IPS DF 6.9 (cell line): ENCODE results near the gene DLST.

Experiments used
- DNase-seq: peaks from one replicate; pipeline ENCODE4 v3.0.0-alpha.2; 2013; ENCODE audit warnings: low read depth, low spot score
- H3K27ac ChIP-seq: one replicate; pipeline ENCODE4 v1.5.1; 2013; ENCODE audit warnings: low read length, control low read depth
- H3K27me3 ChIP-seq: 2 replicates; pipeline ENCODE4 v1.6.1; 2013; ENCODE audit warnings: mild to moderate bottlenecking, low read length; ENCODE audit not compliant: control insufficient read depth, insufficient read depth
- H3K36me3 ChIP-seq: 2 replicates; pipeline ENCODE4 v1.6.1; 2013; ENCODE audit warnings: low read length; ENCODE audit not compliant: control insufficient read depth, insufficient read depth
- H3K4me1 ChIP-seq: 2 replicates; pipeline ENCODE4 v1.6.1; 2013; ENCODE audit warnings: low read length; ENCODE audit not compliant: control insufficient read depth, insufficient read depth
- H3K4me3 ChIP-seq: 2 replicates; pipeline ENCODE4 v1.5.1; 2013; ENCODE audit warnings: mild to moderate bottlenecking, low read length
- H3K9me3 ChIP-seq: 2 replicates; pipeline ENCODE4 v1.6.1; 2013; ENCODE audit warnings: low read length, inconsistent platforms; ENCODE audit not compliant: control insufficient read depth, insufficient read depth
- WGBS: extraction: QIAGEN DNeasy Blood & Tissue Kit; methylation state at CpG from one replicate; pipeline ENCODE4 v1.1.7; 2013; ENCODE audit warnings: mixed read lengths, missing lambda C conversion rate; ENCODE audit not compliant: insufficient read length, insufficient coverage; 5-methylcytosine and 5-hydroxymethylcytosine counted together

DLST gene

DNA sequence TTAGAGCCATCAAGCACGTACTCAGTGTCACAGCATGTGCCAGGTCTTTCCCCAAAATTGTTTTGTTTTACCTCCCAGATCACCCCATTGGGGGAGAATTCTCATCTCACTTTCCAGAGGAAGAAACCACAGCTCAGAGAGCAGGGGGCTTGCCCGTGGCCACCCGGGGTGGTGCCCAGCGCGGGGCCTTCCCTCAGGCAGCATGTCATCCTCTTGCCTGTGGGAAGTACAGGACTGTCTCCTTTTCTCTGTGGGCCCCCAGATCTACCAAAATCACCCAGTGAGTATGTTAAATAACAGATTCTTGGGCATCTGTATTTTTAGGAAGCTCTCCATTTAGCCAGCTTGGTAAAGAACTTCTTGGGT lies 35.4 kb downstream of the DLST start:
- no peaks in the 10 kb centered on the region for H3K27me3 ChIP-seq
- no peak overlapping the region for H3K4me3 ChIP-seq
- H3K9me3 ChIP-seq: no peaks in the 10 kb centered on the region
- H3K27ac ChIP-seq: no peak overlapping the region
- H3K36me3 ChIP-seq: no peaks in the 10 kb centered on the region
- no peak for DNase-seq
- no CpG with 5 or more reads among the region's 5 CpGs for WGBS
- H3K4me1 ChIP-seq: no peaks in the 10 kb centered on the region; the same call in 1 of the 2 replicates

DNA sequence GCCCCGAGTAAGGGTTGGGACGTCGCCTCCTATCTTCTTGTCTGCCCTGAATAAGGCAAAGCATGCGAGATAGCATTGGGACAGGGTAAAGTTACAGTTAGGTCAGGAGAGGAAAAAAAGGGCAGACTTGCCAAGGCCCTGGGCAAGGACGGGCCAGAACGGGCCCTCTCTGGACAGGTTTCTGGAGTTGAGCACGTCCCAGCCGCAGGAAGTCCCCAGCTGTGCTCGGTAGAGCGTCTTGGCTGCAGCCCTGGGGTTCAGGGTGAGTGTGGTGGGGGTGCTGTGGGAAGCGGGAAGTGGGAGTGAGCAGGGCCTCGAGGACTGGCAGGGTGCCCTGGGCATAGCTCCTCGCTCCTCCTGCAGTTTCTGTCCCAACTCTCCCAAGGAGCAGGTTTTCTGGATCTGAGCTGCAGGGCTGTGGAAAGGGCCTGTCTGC lies 35.9 kb downstream of the DLST start:
- DNase-seq: no peak
- H3K36me3 ChIP-seq: no peaks in the 10 kb centered on the region
- no peaks in the 10 kb centered on the region for H3K27me3 ChIP-seq
- H3K27ac ChIP-seq: no peak overlapping the region
- H3K9me3 ChIP-seq: no peaks in the 10 kb centered on the region
- H3K4me1 ChIP-seq: no peaks in the 10 kb centered on the region
- WGBS: no CpG with 5 or more reads among the region's 13 CpGs
- no peak overlapping the region for H3K4me3 ChIP-seq

DNA sequence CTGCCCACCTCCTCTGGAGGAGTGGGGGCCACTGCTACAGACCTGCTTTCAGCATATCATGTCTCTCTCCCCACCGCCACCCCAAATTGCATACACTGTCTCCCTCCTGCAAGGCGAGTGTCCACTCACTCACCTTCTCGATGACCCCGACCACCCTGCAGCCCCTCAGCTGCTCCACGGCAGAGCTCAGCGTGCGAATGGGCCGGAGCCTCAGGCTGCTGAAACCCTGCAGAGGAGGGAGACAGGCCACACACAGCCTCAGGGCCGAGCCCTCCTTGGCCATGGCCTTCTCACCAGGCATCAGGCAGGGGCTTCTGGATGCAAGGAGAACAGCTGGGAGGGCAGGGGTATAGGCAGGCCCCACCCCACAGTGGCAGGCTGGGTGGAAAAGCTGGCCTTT lies 36.7 kb downstream of the DLST start:
- WGBS: no CpG with 5 or more reads among the region's 9 CpGs
- DNase-seq: no peak
- H3K27me3 ChIP-seq: no peaks in the 10 kb centered on the region
- H3K4me3 ChIP-seq: no peak overlapping the region
- no peaks in the 10 kb centered on the region for H3K4me1 ChIP-seq
- H3K27ac ChIP-seq: no peak overlapping the region
- no peaks in the 10 kb centered on the region for H3K36me3 ChIP-seq
- no peaks in the 10 kb centered on the region for H3K9me3 ChIP-seq

DNA sequence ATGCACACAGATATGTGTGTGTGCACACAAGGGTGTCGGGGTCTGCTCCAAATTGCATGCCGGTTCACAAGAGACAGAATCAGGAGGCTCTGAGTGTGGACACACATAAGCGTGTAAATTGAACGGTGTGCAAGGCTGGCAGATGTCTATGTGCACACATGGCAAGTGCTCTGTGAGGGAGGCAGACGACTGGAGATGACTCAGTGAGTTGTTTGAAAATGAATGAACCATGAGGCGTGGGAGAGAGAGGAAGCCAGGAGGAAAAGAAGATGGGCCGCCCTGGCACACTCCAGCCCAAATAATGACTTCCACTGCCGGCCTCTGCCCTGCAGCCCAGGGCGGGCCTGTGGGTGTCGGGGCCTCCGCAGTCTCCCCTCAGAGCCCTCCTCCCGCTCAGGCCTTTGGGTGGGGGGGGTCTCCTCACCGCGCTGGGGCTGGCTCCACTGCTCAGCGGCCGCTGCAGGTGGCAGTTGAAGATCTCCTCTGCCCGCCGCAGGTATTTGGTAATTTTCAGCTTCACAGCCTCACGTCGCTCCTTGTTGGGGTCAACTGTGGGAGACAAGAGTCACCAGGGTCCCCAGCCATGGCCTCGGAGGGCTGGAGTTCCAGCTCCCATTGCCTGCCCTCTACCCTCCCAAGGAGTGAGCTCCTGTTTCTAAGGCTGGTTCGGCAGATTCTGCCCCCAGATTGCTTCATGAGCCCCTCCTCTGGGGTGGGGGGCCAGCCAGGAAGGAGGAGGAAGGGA lies 37.9 kb downstream of the DLST start:
- WGBS: no CpG with 5 or more reads among the region's 22 CpGs
- H3K4me3 ChIP-seq: no peak overlapping the region
- no peaks in the 10 kb centered on the region for H3K4me1 ChIP-seq
- no peak overlapping the region for H3K27ac ChIP-seq
- H3K9me3 ChIP-seq: no peaks in the 10 kb centered on the region
- DNase-seq: no peak
- H3K36me3 ChIP-seq: no peaks in the 10 kb centered on the region
- H3K27me3 ChIP-seq: no peaks in the 10 kb centered on the region

DNA sequence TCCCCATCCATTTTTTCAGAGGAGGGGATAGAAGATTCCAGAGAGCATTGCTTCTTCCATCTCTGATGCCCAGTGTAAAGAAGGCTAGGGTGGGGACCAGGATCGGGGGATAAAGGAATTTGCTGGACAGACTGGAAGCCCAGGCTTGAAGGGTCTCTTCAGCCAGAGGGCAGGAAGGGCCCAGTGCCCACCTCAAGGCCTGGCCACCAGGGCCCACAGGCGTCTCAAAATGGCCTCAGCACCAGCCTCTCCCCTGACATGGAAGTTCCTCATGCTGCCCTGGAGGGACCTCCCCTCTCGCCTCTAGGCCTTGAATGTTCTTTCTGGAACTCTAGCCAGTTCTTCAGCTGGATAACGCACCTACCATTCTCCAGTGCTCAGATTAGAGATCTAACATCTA lies 38.6 kb downstream of the DLST start:
- H3K36me3 ChIP-seq: no peaks in the 10 kb centered on the region
- no peaks in the 10 kb centered on the region for H3K4me1 ChIP-seq
- WGBS: no CpG with 5 or more reads among the region's 4 CpGs
- no peak overlapping the region for H3K4me3 ChIP-seq
- H3K27ac ChIP-seq: no peak overlapping the region
- no peaks in the 10 kb centered on the region for H3K9me3 ChIP-seq
- no peaks in the 10 kb centered on the region for H3K27me3 ChIP-seq
- DNase-seq: no peak

DNA sequence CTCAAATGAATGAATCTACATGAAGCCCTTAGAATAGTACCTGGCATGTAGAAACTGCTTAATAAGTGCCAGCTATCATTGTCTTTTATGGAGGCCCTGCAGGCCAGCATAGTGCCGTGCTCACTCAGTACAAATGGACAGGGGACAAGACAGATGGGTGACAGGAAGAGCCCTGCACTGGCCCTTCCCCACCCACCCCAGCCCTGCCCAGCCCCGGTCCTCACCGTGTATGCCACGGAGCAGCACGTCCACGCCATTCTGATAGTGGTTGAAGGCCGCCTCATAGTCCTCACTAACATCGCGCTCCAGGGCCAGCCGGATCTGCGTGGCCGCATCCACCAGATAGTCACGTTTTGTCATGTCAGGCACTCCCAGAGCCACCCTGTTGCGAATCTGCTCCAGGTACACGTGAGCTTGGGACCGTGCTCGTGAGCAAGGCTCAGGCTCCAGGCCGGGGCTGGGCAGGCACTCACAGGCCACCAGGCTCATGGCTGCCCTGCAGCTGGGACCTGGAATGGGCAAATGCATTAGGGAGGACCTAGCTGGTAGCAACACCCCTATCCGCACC lies 39.4 kb downstream of the DLST start:
- no peak for DNase-seq
- H3K27ac ChIP-seq: no peak overlapping the region
- H3K4me1 ChIP-seq: no peaks in the 10 kb centered on the region
- H3K36me3 ChIP-seq: no peaks in the 10 kb centered on the region
- WGBS: no CpG with 5 or more reads among the region's 19 CpGs
- H3K4me3 ChIP-seq: no peak overlapping the region
- H3K27me3 ChIP-seq: no peaks in the 10 kb centered on the region
- no peaks in the 10 kb centered on the region for H3K9me3 ChIP-seq

DNA sequence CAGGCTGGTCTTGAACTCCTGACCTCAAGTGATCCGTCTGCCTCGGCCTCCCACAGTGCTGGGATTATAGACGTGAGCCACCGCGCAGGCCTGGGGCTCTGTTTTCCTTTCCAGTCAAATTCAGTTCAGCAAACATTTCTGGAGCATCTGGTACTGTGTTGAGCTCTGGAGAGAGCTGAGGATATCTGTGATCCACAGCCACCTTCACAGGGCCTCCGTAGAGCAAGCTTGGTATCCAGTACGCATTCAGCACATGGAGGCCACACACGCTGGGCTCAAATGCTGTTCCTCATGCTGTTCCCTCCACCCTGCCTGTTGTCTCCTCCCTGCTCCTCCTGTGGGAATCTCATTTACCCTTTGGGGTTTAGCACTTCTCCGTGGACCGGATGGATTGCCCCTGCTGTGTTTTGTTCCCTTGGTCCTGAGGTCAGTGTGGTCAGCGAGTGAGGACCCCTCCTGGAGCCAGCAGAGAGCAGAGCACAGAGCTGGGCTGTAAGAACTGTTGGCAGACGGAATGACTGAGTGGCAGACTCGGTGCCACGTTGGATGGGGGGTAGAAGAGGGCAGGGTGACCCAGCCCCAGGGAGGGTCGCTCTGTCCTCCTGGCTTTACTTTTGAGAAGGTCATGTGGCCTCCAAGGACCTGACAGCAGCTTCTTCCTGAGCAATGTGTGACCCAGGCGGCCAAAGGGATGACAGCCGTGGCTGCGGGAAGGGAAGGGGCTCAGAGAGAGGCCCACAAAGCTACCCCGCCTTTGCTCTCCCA lies 40.5 kb downstream of the DLST start:
- no CpG with 5 or more reads among the region's 19 CpGs for WGBS
- H3K9me3 ChIP-seq: no peaks in the 10 kb centered on the region
- H3K4me3 ChIP-seq: peak overlapping the region; percentile 82; the same call in 1 of the 2 replicates
- no peak for DNase-seq
- no peaks in the 10 kb centered on the region for H3K27me3 ChIP-seq
- no peaks in the 10 kb centered on the region for H3K36me3 ChIP-seq
- H3K4me1 ChIP-seq: no peaks in the 10 kb centered on the region
- H3K27ac ChIP-seq: no peak overlapping the region

DNA sequence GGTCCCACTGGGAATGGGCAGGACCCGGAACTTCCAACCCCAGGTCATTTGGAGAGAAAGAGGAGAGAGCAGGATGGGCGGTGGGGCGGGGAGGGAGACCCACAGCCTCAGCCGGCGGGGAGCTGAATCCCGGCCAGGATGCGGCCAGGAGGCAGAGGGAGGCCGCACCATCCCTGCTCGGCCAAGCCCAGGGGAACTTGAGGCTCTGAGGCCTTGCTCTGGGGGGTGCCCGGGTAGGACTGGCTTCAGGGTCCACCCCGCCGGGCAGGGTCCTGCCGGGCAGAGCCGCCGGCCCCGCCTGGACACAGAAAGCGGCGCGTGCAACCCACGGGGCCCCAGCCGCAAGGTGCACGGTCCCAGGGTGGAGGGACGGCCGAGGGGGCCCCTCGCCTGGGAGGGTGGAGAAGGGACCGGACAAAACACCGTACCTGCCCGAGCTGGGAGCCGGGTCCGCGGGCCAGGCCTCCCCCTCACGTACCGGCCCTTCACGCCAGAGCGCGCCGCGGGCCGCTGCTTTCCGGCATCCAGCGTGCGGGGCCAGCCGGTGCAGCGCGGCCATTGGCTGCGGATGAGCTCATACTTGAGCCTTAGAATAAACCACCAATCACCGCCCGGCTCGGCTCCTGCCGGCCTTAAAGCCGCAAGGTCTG lies 41.2 kb downstream of the DLST start, which contains the start of gene RPS6KL1:
TSS of gene RPS6KL1 (minus strand) at position 509 of the 650 bp plus-strand sequence. CDS start 1,719 bp downstream, outside the sequence.
- Histone ChIP-seq H3K36me3 (no peaks in the 10 kb centered on the region), H3K27me3 (no peaks in the 10 kb centered on the region), H3K4me3 (peak within 1 kb of the TSS; percentile 82), H3K4me1 (no peaks in the 10 kb centered on the region), H3K9me3 (no peaks in the 10 kb centered on the region), H3K27ac (no peak within 1 kb of the TSS)
- WGBS: no CpG with 5 or more reads among the region's 51 CpGs
- DNase-seq: peak; percentile 76

DNA sequence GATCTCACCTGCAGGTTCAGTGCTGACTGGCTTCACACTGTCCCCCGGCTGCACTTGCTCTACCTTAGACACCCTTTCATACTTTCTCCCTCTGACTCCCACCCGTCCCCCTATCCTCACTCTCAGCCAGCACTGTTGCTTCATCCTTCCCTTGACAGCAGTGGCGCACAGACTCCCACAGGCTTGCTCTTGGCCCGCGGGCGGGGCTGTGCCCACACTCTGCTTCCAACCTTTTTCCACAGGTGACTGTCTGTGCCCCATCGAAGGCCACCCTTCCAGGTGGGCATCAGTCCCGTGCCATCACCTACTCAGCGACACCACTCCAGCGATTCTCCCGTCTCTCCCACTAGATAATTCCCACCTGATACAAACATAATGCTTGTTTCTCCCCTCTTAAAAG lies 42.3 kb downstream of the DLST start:
- H3K4me3 ChIP-seq: no peak overlapping the region
- no peaks in the 10 kb centered on the region for H3K4me1 ChIP-seq
- no CpG with 5 or more reads among the region's 11 CpGs for WGBS
- H3K27me3 ChIP-seq: no peaks in the 10 kb centered on the region
- H3K9me3 ChIP-seq: no peaks in the 10 kb centered on the region
- no peak for DNase-seq
- H3K27ac ChIP-seq: no peak overlapping the region
- H3K36me3 ChIP-seq: no peaks in the 10 kb centered on the region

DNA sequence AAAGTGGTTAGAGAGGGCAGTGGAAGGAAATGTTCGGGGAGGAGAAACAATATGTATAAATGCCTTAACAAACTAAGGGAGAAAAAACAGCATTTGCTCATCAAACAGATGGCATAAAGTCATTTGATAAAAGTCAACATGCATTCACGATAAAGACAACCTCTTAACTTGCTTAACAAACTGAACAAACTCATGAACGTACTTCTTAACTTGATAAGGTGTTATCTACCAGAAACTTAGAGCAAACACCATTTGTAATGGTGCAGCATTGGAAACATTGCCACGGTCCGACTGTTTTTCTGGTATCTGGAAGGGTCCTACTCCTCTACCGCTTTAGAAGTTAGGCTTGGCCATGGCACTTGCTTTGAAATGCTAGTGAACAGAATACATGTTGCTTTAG lies 45.5 kb downstream of the DLST start:
- DNase-seq: no peak
- no CpG with 5 or more reads among the region's 6 CpGs for WGBS
- H3K9me3 ChIP-seq: no peaks in the 10 kb centered on the region
- no peaks in the 10 kb centered on the region for H3K36me3 ChIP-seq
- no peak overlapping the region for H3K4me3 ChIP-seq
- H3K27ac ChIP-seq: no peak overlapping the region
- H3K4me1 ChIP-seq: no peaks in the 10 kb centered on the region
- H3K27me3 ChIP-seq: no peaks in the 10 kb centered on the region
